ENCODE measurements around the gene PRR5.

PRR5 gene

DNA sequence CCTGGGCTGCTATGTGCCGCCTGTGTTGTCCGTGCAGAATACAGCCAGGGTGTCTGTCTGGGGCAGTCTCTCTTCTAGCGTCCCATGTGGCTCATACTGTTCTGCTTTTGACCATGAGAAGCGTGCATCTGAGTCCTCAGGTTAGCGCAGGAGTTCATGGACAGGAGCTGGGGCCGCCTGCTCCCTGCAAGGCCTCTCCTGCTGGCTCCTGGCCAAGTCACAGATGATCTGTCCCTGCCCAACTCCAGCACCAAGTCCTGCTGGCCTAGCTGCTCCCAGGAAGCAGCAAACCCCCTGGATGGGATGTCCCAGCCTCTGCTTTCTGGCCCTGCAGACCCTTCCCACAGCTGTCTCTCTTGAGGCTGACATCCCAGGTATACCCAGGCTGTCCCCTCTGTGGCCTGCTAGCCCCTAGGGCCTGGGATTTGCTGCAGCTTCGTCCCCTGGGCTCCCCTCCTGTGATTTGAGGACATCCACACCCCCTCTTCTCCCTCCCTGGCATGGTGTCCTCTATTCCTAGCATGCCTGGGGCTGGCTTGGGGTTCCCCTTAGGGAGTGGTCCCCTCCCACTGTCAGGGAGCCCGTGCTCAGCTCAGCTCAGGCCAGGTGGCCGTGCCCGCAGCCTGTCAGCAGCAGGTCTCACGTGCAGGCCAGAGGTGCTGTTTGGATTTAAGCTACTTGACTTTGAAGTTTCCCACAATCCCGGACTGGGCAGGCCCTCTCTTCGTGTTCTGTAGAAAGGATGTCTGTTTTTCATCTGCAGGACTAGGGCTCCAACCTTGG is 17.8 kb downstream of the PRR5 start:
- POLR2A ChIA-PET: no interaction called here

DNA sequence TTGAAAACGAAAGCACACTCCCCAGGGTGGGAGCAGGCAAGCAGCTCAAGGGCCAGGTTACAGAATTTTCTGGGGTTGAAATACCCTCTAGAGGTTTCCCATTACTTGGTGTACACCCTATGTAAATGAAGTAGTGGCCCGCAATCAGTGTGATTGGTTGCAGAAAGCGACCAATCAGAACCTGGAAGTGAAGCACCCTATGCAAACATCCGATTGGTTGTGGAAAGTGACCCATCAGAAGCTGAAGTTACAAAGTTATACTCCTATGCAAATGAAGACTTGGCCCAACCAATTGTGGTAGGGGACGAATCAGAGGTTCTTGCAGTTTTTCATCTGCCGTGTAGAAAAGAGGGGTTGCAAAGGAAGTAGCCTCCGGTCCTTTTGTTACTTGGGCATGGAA is 19.2 kb downstream of the PRR5 start:
- TF ChIP-seq, protein P1, sequence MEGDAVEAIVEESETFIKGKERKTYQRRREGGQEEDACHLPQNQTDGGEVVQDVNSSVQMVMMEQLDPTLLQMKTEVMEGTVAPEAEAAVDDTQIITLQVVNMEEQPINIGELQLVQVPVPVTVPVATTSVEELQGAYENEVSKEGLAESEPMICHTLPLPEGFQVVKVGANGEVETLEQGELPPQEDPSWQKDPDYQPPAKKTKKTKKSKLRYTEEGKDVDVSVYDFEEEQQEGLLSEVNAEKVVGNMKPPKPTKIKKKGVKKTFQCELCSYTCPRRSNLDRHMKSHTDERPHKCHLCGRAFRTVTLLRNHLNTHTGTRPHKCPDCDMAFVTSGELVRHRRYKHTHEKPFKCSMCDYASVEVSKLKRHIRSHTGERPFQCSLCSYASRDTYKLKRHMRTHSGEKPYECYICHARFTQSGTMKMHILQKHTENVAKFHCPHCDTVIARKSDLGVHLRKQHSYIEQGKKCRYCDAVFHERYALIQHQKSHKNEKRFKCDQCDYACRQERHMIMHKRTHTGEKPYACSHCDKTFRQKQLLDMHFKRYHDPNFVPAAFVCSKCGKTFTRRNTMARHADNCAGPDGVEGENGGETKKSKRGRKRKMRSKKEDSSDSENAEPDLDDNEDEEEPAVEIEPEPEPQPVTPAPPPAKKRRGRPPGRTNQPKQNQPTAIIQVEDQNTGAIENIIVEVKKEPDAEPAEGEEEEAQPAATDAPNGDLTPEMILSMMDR (IDR thresholded peaks at IDR 0.05; ENCODE audit: control extremely low read depth, extremely low read depth, low read depth, missing control alignments): no peak
- DNase-seq (ENCODE audit: extremely low spot score): no peak
- ChIA-PET POLR2A (no interaction called here), CTCF (interaction anchor here (1.3 to 7.8 kb wide), 2 partner anchors 8 to 14 kb away, joined by 3 to 32 read pairs; no protein-coding TSS in a partner anchor)

More for the DNA sequence above, 17.8 kb downstream of the PRR5 start:
- no peak for DNase-seq (ENCODE audit: extremely low spot score)
- CTCF ChIA-PET: interaction anchor here (1.0 to 7.8 kb wide), 4 partner anchors 11 to 22 kb away, joined by 3 to 32 read pairs (median 7); no protein-coding TSS in a partner anchor
- TF ChIP-seq, protein P1 (IDR thresholded peaks at IDR 0.05; ENCODE audit: control extremely low read depth, extremely low read depth, low read depth, missing control alignments): no peak

DNA sequence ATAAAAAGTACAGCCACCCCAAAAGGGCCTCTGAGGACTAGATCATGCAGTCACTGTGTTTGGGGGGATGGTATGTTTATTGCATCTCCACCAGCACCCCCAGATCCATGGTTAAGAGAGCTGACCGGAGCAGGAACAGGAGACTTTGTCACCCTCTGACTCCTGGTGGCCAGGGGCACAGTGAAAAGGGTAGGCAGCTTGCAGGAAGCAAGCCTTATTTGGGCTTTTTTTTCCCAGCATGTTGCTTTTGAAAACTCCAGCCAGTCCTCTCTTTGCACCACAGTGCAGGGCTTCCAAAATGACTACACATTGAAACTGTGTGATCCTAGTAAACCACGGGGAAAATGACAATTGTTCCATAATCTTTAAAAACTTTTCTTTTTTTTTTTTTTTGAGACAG is 20.6 kb downstream of the PRR5 start:
- CTCF ChIA-PET: interaction anchor here (1.2 to 7.8 kb wide), 2 partner anchors 13 to 18 kb away, joined by 3 to 32 read pairs; no protein-coding TSS in a partner anchor
- TF ChIP-seq, protein P1 (IDR thresholded peaks at IDR 0.05; ENCODE audit: control extremely low read depth, extremely low read depth, low read depth, missing control alignments): no peak
- DNase-seq (ENCODE audit: extremely low spot score): no peak
- POLR2A ChIA-PET: no interaction called here

DNA sequence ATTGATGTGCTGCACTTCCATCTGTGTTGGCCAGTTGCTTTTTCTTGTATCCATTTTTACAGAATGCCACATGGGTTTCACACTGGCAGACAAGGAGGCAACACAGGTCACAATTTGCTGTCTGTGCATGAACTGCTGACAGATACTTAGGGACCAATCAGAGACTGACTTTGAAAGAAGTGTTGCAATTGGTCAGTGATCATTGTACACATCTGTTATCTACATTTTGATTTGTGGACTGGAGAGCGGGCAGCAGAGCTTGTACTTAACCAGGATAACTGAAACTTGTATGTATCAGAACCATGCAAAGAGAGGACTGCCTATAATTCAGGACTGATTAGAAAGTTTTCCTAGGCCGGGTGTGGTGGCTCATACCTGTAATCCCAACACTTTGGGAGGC is 21.8 kb downstream of the PRR5 start:
- POLR2A ChIA-PET: interaction anchor here (0.6 kb wide), 1 partner anchor 637 kb away, joined by 4 read pairs; no protein-coding TSS in a partner anchor
- CTCF ChIA-PET: interaction anchor here (7.8 kb wide), 1 partner anchor 12 kb away, joined by 32 read pairs; no protein-coding TSS in a partner anchor
- DNase-seq (ENCODE audit: extremely low spot score): no peak
- TF ChIP-seq, protein P1 (IDR thresholded peaks at IDR 0.05; ENCODE audit: control extremely low read depth, extremely low read depth, low read depth, missing control alignments): no peak

DNA sequence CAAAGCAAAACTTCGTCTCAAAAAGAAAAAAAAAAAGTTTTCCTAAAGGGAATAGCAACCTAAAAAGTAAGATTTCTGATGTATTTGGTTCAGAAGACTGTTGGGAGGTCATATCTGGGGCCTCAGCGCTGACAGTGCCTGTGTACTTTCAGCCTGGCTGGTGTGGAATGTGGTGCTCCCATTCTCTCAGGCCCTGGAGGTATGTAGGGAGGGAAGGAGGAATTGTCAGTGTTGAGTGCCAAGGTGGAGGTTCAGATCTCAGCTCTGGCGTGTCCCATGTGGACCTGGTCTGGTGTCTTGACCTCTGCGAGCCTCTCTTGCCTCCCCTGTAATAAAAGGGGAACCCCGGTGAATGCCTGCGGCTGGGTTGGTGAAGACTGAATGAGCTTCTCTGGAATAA is 22.4 kb downstream of the PRR5 start:
- TF ChIP-seq, protein P1 (IDR thresholded peaks at IDR 0.05; ENCODE audit: control extremely low read depth, extremely low read depth, low read depth, missing control alignments): no peak
- ChIA-PET POLR2A (interaction anchor here (0.6 kb wide), 1 partner anchor 636 kb away, joined by 4 read pairs; no protein-coding TSS in a partner anchor), CTCF (interaction anchor here (0.9 to 7.8 kb wide), 3 partner anchors 9 to 16 kb away, joined by 3 to 32 read pairs (median 3); no protein-coding TSS in a partner anchor)
- no peak for DNase-seq (ENCODE audit: extremely low spot score)

DNA sequence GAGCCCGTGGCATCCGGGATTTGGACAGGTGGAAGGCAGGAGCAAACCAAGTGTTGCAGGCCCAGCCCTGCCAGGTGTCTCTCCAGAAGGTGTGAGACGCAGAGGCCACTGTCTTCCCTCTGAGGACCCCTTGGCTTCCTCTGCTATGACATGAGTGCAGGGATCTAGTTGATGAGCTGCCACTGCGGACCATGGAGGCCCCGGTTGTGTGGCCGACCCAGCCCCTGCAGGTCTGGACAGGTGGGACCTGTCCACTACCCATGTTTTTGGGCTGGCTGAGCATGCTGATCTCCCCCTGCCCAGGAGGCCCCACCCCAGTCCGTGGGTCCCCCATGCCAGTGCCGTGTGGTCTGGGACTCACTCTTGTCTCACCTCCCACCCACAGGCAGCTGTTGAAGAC is 22.9 kb downstream of the PRR5 start:
- POLR2A ChIA-PET: no interaction called here
- TF ChIP-seq, protein P1 (IDR thresholded peaks at IDR 0.05; ENCODE audit: control extremely low read depth, extremely low read depth, low read depth, missing control alignments): no peak
- DNase-seq (ENCODE audit: extremely low spot score): no peak
- CTCF ChIA-PET: interaction anchor here (0.9 to 7.8 kb wide), 3 partner anchors 10 to 16 kb away, joined by 3 to 32 read pairs (median 3); no protein-coding TSS in a partner anchor
